Spleen (tissue), 11 donors: ENCODE measurements around the gene PDXK. TPM values are rescaled to one million over a fixed set of nuclear protein-coding genes. Genes with fewer than 3 reads are reported as not detected.

ENCODE experiments used
- DNase-seq: peaks from one replicate; pipeline ENCODE4 v3.0.0-alpha.2; 2020
- H3K27ac ChIP-seq, 8 donors: fragments of 200-600 bp; sonication (generic) in 7 of 8; 1 replicate in 4 of 8; 2 replicates in 4 of 8; pipeline versions ENCODE4 v1.5.0 to v1.8.0; 2016 to 2021; ENCODE audit warnings: inconsistent platforms in 4 of 8, mild to moderate bottlenecking in 4 of 8, moderate library complexity in 1 of 8
- H3K27me3 ChIP-seq, 7 donors: fragments of 200-600 bp; sonication (generic) in 6 of 7; replicated peaks in 1 of 7; 1 replicate in 4 of 7; 2 replicates in 3 of 7; pipeline versions ENCODE4 v1.5.0 to v1.8.0; 2016 to 2021; ENCODE audit warnings: inconsistent platforms in 3 of 7, mild to moderate bottlenecking in 1 of 7
- H3K36me3 ChIP-seq, 6 donors: fragments of 200-600 bp; sonication (generic) in 5 of 6; 1 replicate in 4 of 6; 2 replicates in 2 of 6; pipeline versions ENCODE4 v1.5.0 to v1.8.0; 2016 to 2021; ENCODE audit warnings: inconsistent platforms in 2 of 6
- H3K4me1 ChIP-seq, 6 donors: fragments of 200-600 bp; sonication (generic) in 5 of 6; 1 replicate in 3 of 6; 2 replicates in 3 of 6; pipeline versions ENCODE4 v1.5.0 to v1.8.0; 2016 to 2021; ENCODE audit warnings: inconsistent platforms in 3 of 6
- H3K4me3 ChIP-seq, 8 donors: fragments of 200-600 bp; sonication (generic) in 7 of 8; 1 replicate in 4 of 8; 2 replicates in 4 of 8; pipeline versions ENCODE4 v1.5.0 to v1.8.0; 2016 to 2021; ENCODE audit warnings: inconsistent platforms in 4 of 8, mild to moderate bottlenecking in 4 of 8, moderate library complexity in 2 of 8
- H3K9me3 ChIP-seq, 8 donors: fragments of 200-600 bp; sonication (generic) in 7 of 8; 1 replicate in 4 of 8; 2 replicates in 4 of 8; pipeline versions ENCODE4 v1.5.0 to v1.8.0; 2016 to 2021; ENCODE audit warnings: inconsistent platforms in 4 of 8
- POLR2A ChIP-seq, 3 donors: fragments of 450-650 bp; IDR thresholded peaks; one replicate each; pipeline ENCODE4 v1.5.1; 2017; ENCODE audit warnings: antibody characterized with exemption in 3 of 3, mild to moderate bottlenecking in 1 of 3
- POLR2AphosphoS5 ChIP-seq, 3 donors: sonication (generic); formaldehyde crosslinking; IDR thresholded peaks; one replicate each; pipeline ENCODE4 v1.5.1; 2017; ENCODE audit warnings: antibody characterized with exemption in 3 of 3
- WGBS, 5 donors: extraction: QIAGEN DNeasy Blood & Tissue Kit in 3 of 5; methylation state at CpG; one replicate each; pipeline versions ENCODE4 v1.1.5 to v1.1.7; 2013 to 2018; 5-methylcytosine and 5-hydroxymethylcytosine counted together
- intact Hi-C: fragments of 100-400 bp; cut with DNase I; formaldehyde crosslinking; loops from one replicate; pipeline ENCODE4 v1.15.0; 2023; ENCODE audit warnings: low total_unique reads
- polyA plus RNA-seq, 3 donors: library from polyadenylated mRNA; stranded (reverse); fragments of 200-250 nt; gene quantifications; one replicate each; pipeline ENCODE4 v1.2.1, GENCODE V29; 2013
- total RNA-seq, 7 donors: library from RNA; depleted of rRNA in 3 of 7; stranded (reverse); fragments of >200 nt in 3 of 7; fragmentation: NEBNext Ultra II Directional in 4 of 7; extraction: Animal tissue kit (Norgen Biotek cat#: 25700) in 4 of 7; gene quantifications; one replicate each; pipeline versions ENCODE4 v1.1.0 to v1.2.1, GENCODE V29; 2016 to 2021
- TF ChIP-seq, protein P1 (sequence below), 11 experiments: fragments of 200-600 bp in 7 of 11; fragments of 450-650 bp in 4 of 11; sonication (generic) in 4 of 11; IDR thresholded peaks in 8 of 11; conservative IDR thresholded peaks in 3 of 11; 1 replicate in 7 of 11; 2 replicates in 4 of 11; pipeline versions ENCODE4 v1.4.0 to v1.8.0; 2016 to 2021; ENCODE audit warnings: antibody characterized with exemption in 11 of 11, inconsistent platforms in 4 of 11, mild to moderate bottlenecking in 1 of 11
- donor health status: healthy with polysubstance abuse.
- donor health status: DM: no; HTN: no; CAD: no; lungs with moderate emphysema.
- donor health status: DM: no; HTN: no; CAD: no.
- donor health status: Bipolar disorder and iron deficiency.
- donor health status: healthy.
- donor health status: DM: no; HTN: no; CAD: no.
- donor health status: DM: yes; HTN: yes; CAD: no.

PDXK gene
- total and polyA plus RNA-seq, 10 donors = 17.9 to 82.9 (median 51.0) TPM

DNA sequence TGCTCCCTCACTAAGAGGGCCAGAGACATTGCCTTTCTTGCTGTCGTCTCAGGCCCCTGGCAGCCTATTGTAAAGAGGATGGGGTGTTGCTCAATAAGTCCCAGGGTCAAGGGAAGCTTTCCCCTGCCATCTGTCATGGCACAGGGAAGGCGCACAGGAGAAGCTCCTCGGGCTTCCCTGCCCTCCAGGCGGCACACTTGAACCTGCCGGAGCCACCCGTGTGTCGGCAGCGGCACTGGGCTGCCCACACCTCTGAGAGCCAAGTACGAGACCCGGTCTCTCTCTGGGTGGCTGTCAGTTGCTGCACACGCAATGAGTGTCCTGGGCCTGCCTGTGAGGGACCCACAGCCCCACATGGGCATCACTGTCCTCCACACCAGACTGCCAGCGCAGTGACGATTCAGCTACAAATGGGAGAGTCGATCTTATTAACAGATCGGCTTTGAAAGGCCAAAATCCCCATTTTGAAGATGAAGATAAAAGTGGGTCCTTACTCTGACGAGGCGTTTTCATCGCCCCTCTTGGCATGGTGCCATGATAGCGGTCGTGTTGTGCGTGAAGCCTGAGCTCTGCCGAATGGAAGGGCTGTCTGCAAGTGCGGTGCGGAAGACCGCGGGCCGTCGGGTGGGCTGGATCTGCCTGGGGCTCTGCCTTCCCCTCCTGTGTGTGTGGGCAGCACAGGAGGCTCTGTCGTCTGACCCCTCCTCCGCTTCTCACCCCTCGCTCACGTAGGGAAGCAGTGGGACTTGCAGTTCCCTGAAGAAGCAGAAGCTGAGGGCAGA, 29.2 kb upstream of the PDXK start:
- Histone ChIP-seq H3K27me3 (no peaks in the 10 kb centered on the region), H3K9me3 (no peaks in the 10 kb centered on the region), H3K4me1 (peaks cover 0 to 19% (median 9%) of the 10 kb centered on the region in 6 donors), H3K27ac (no peak overlapping the region), H3K36me3 (peaks cover 4 to 100% (median 98%) of the 10 kb centered on the region in 6 donors), H3K4me3 (no peak overlapping the region)
- DNase-seq = peak; percentile 60
- intact Hi-C loops = no loop called here
- 90 to 94% (median 92%) methylated on average over 27 to 32 of the region's 32 CpGs for WGBS, 5 donors
- peak in 1 of 3 donors; percentile 26 for TF ChIP-seq POLR2AphosphoS5 (IDR thresholded peaks at IDR 0.05)
- TF ChIP-seq, protein P1, sequence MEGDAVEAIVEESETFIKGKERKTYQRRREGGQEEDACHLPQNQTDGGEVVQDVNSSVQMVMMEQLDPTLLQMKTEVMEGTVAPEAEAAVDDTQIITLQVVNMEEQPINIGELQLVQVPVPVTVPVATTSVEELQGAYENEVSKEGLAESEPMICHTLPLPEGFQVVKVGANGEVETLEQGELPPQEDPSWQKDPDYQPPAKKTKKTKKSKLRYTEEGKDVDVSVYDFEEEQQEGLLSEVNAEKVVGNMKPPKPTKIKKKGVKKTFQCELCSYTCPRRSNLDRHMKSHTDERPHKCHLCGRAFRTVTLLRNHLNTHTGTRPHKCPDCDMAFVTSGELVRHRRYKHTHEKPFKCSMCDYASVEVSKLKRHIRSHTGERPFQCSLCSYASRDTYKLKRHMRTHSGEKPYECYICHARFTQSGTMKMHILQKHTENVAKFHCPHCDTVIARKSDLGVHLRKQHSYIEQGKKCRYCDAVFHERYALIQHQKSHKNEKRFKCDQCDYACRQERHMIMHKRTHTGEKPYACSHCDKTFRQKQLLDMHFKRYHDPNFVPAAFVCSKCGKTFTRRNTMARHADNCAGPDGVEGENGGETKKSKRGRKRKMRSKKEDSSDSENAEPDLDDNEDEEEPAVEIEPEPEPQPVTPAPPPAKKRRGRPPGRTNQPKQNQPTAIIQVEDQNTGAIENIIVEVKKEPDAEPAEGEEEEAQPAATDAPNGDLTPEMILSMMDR (IDR thresholded peaks at IDR 0.05 in 8 of 11, conservative IDR thresholded peaks at IDR 0.05 in 3 of 11) = no peak

DNA sequence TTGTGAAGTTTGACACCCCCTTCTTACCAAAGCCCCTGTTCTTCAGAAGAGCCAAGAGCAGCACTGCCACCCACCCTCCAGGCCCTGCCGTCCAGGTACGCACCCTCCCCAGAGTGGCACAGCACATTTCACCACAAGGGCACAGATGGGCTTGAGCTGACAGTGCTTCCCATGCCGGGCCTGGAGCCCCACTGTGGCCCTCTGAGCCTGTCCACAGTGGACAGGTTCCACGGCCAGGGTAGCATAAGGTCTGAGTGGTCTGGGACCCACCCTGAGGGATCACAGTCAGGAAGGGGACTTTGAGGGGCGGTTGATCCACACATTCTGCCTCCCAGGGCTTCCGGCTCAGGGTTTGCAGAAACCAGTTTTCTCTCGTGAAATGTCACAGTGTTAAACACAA, 28.6 kb upstream of the PDXK start:
- H3K4me1 ChIP-seq = peaks cover 0 to 18% (median 7%) of the 10 kb centered on the region in 6 donors
- H3K27ac ChIP-seq = no peak overlapping the region
- H3K27me3 ChIP-seq = no peaks in the 10 kb centered on the region
- no peak overlapping the region for H3K4me3 ChIP-seq
- peak; percentile 47 for DNase-seq
- peaks cover 4 to 100% (median 98%) of the 10 kb centered on the region in 6 donors for H3K36me3 ChIP-seq
- intact Hi-C loops = no loop called here
- no peak for TF ChIP-seq POLR2AphosphoS5 (IDR thresholded peaks at IDR 0.05)
- H3K9me3 ChIP-seq = no peaks in the 10 kb centered on the region
- WGBS, 5 donors = 91 to 100% (median 97%) methylated on average over 5 to 7 of the region's 7 CpGs

DNA sequence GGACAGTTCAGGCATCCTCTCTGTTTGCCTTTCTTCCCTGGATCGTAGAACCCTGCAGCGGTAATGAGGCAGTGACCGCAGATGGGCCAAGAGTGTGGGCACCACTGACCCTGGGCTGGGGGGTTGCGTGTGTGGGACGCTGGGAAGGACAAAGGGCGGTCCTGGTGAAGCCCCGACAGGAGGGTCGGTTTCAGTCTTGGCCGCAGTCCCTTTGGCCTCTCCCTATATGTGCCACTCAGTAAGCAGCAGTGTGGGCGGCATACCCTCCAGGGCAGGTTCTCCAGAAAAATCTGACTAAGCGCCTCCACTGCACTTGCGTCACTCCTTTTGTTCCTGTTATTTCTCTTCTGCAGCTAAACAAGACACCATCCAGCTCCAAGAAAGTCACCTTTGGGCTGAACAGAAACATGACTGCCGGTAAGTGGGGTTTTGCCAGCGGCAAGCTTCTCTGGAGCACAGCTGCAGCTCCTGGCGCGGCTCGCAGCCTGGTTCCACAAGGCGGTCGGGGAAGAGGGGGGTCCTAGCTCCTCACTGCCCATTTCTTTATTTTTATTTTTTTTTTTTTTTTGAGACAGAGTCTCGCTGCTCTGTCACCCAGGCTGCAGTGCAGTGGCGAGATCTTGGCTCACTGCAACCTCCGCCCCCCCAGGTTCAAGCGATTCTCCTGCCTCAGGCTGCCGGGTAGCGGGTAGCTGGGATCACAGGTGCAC, 27.7 kb upstream of the PDXK start:
- 95 to 97% (median 96%) methylated on average over 25 of the region's 25 CpGs for WGBS, 5 donors
- Histone ChIP-seq H3K27ac (no peak overlapping the region), H3K4me3 (no peak overlapping the region), H3K9me3 (no peaks in the 10 kb centered on the region), H3K27me3 (no peaks in the 10 kb centered on the region), H3K4me1 (peaks cover 0 to 18% (median 7%) of the 10 kb centered on the region in 6 donors), H3K36me3 (peaks cover 0 to 100% (median 92%) of the 10 kb centered on the region in 6 donors)
- no peak for DNase-seq
- intact Hi-C loops = no loop called here
- no peak for TF ChIP-seq POLR2A (IDR thresholded peaks at IDR 0.05)
- TF ChIP-seq POLR2AphosphoS5 (IDR thresholded peaks at IDR 0.05) = no peak
- TF ChIP-seq, protein P1 (IDR thresholded peaks at IDR 0.05 in 8 of 11, conservative IDR thresholded peaks at IDR 0.05 in 3 of 11) = no peak

DNA sequence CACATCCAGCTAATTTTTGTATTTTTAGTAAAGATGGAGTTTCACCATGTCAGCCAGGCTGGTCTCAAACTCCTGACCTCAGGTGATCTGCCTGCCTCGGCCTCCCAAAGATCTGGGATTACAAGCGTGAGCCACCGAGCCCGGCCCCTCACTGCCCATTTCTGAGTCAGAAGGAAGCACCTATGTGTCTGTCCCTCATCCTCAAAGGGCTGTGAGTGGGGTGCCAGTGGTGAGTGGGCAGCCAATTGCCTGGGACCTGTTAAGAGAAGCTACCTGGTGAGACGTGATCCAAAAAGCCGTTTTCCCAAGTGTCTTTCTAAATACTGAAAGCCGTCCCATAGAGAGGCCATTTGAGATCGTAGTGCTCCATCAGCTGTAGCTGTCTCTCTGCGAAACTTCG, 27.1 kb upstream of the PDXK start:
- Histone ChIP-seq H3K27me3 (no peaks in the 10 kb centered on the region), H3K9me3 (no peaks in the 10 kb centered on the region), H3K4me1 (peaks cover 0 to 18% (median 7%) of the 10 kb centered on the region in 6 donors), H3K4me3 (no peak overlapping the region), H3K27ac (no peak overlapping the region), H3K36me3 (peaks cover 0 to 100% (median 89%) of the 10 kb centered on the region in 6 donors)
- TF ChIP-seq POLR2AphosphoS5 (IDR thresholded peaks at IDR 0.05) (no peak), POLR2A (IDR thresholded peaks at IDR 0.05) (no peak)
- TF ChIP-seq, protein P1 (IDR thresholded peaks at IDR 0.05 in 8 of 11, conservative IDR thresholded peaks at IDR 0.05 in 3 of 11) = no peak
- no peak for DNase-seq
- 92 to 99% (median 96%) methylated on average over 10 of the region's 10 CpGs for WGBS, 5 donors
- intact Hi-C loops = no loop called here
